Measurements from ENCODE around the gene VSTM4. TPM values are rescaled to one million over a fixed set of nuclear protein-coding genes. Genes with fewer than 3 reads are reported as not detected.

Gene VSTM4
- total RNA-seq (2022; extraction: Qiagen RNA extraction) = 0.23 to 0.41 TPM (median 0.29 TPM) in 5 replicates

GRCh38 chr10:49115015-49115795 is at the start of gene VSTM4:
Gene VSTM4 (minus strand): TSS chr10:49115522. CDS start chr10:49115485, 37 bp downstream.

GRCh38 chr10:49133706-49134248 is 18.5 kb upstream of the VSTM4 start, which contains the start of gene FAM170B:
Gene FAM170B (minus strand): TSS chr10:49134021. CDS start chr10:49133918, 103 bp downstream.

Other genes with a start within 250 kb of the VSTM4 start
- not detected in 5 replicates for gene LRRC18, start 175.7 kb downstream of the VSTM4 start, total RNA-seq (2022; extraction: Qiagen RNA extraction)
- gene FAM170B, start 18.5 kb upstream of the VSTM4 start, total RNA-seq (2022; extraction: Qiagen RNA extraction) = not detected in 5 replicates
- not detected in 5 replicates for gene TMEM273, start 72.9 kb upstream of the VSTM4 start, total RNA-seq (2022; extraction: Qiagen RNA extraction)
- gene C10orf71, start 183.6 kb upstream of the VSTM4 start, total RNA-seq (2022; extraction: Qiagen RNA extraction) = not detected in 5 replicates